Activated naive CD8-positive, alpha-beta T cell (primary cell): ENCODE measurements around the gene CAMKK2.
A peak's percentile ranks its signal among the peaks of the same experiment; 100 is the strongest.
"Not testable (repeated sequence)": the region's sequence is repeated elsewhere in the genome, so short reads cannot be mapped to it uniquely, and the experiment has no call there.

Experiments
- H3K27ac Mint-ChIP-seq: one replicate; pipeline ENCODE4 v1.8.0; 2021; ENCODE audit warnings: mixed read lengths
- H3K27me3 Mint-ChIP-seq: one replicate; pipeline ENCODE4 v1.8.0; 2021; ENCODE audit warnings: mixed read lengths
- H3K36me3 Mint-ChIP-seq: one replicate; pipeline ENCODE4 v1.8.0; 2021; ENCODE audit warnings: mixed read lengths
- H3K4me1 Mint-ChIP-seq: one replicate; pipeline ENCODE4 v1.8.0; 2021; ENCODE audit warnings: low read depth, mixed read lengths
- H3K4me3 Mint-ChIP-seq: one replicate; pipeline ENCODE4 v1.8.0; 2021; ENCODE audit warnings: mild to moderate bottlenecking, mixed read lengths
- H3K9me3 Mint-ChIP-seq: one replicate; pipeline ENCODE4 v1.8.0; 2021; ENCODE audit warnings: low read depth, mixed read lengths

The CAMKK2 gene

DNA sequence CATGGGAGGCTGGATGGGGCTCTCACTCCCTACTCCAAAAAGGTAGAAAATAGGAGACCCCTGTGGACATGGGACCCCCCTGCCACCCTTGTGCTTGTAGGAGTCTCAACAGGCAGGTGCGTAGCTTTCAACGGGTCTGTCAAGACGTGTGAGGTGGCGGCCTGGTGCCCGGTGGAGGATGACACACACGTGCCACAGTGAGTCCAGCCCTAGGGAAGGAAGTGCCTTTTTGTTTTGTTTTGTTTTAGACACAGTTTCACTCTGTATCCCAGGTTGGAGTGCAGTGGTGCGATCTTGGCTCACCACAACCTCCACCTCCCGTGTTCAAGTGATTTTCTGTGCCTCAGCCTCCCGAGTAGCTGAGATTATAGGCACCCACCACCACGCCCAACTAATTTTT lies 73.7 kb downstream of the CAMKK2 start:
- Mint-ChIP-seq H3K27me3 (no peaks in the 10 kb centered on the region), H3K9me3 (no peaks in the 10 kb centered on the region), H3K4me1 (peaks cover 35% of the 10 kb centered on the region), H3K4me3 (no peak overlapping the region), H3K27ac (peak overlapping the region; percentile 84), H3K36me3 (peaks cover 2% of the 10 kb centered on the region)

- Mint-ChIP-seq H3K4me3 (no peak overlapping the region), H3K27ac (peak overlapping the region; percentile 41), H3K36me3 (peaks cover 2% of the 10 kb centered on the region), H3K27me3 (no peaks in the 10 kb centered on the region), H3K4me1 (peaks cover 31% of the 10 kb centered on the region), H3K9me3 (no peaks in the 10 kb centered on the region)
These were observed 77.0 kb downstream of the CAMKK2 start for GRCh38 chr12:121219353-121219986.

- peaks cover 30% of the 10 kb centered on the region for H3K4me1 Mint-ChIP-seq
- no peak overlapping the region for H3K27ac Mint-ChIP-seq
- H3K9me3 Mint-ChIP-seq = no peaks in the 10 kb centered on the region
- H3K36me3 Mint-ChIP-seq = peaks cover 5% of the 10 kb centered on the region
- no peaks in the 10 kb centered on the region for H3K27me3 Mint-ChIP-seq
- H3K4me3 Mint-ChIP-seq = no peak overlapping the region
These were observed 77.7 kb downstream of the CAMKK2 start for GRCh38 chr12:121218588-121219352.

DNA sequence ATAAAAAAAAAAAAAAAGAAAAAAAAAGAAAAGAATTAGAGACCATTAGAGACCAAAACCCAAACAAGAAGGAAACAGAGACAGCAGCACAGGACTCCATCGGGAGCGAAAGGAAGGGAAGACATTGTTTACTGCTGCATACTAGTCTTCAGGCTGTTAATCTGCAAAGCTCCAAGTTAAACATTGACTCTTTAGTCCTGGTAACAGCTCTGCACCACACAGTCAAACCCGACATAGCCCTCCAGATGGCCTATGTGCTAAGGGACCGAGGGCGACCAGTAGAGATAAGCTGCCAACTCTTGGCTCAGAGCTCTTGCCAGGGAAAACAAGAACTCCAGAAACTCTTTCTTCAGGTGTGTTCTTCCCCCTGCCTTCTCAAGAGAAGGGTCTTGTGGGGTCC lies 78.7 kb downstream of the CAMKK2 start:
- Mint-ChIP-seq H3K4me1 (peaks cover 21% of the 10 kb centered on the region), H3K9me3 (no peaks in the 10 kb centered on the region), H3K36me3 (peaks cover 5% of the 10 kb centered on the region), H3K27ac (peak overlapping the region; percentile 46), H3K4me3 (no peak overlapping the region), H3K27me3 (no peaks in the 10 kb centered on the region)

GRCh38 chr12:121217063-121217462 lies 79.4 kb downstream of the CAMKK2 start:
- Mint-ChIP-seq H3K4me3 (no peak overlapping the region), H3K9me3 (no peaks in the 10 kb centered on the region), H3K4me1 (peaks cover 21% of the 10 kb centered on the region), H3K27ac (peak overlapping the region; percentile 72), H3K27me3 (no peaks in the 10 kb centered on the region), H3K36me3 (peaks cover 5% of the 10 kb centered on the region)

- Mint-ChIP-seq H3K4me3 (no peak overlapping the region), H3K36me3 (peaks cover 5% of the 10 kb centered on the region), H3K4me1 (peaks cover 25% of the 10 kb centered on the region), H3K27ac (peak overlapping the region; percentile 72), H3K27me3 (no peaks in the 10 kb centered on the region), H3K9me3 (no peaks in the 10 kb centered on the region)
These were observed 80.4 kb downstream of the CAMKK2 start for GRCh38 chr12:121216102-121216501.

- H3K36me3 Mint-ChIP-seq = peaks cover 5% of the 10 kb centered on the region
- H3K27me3 Mint-ChIP-seq = no peaks in the 10 kb centered on the region
- peak overlapping the region; percentile 79 for H3K27ac Mint-ChIP-seq
- H3K4me1 Mint-ChIP-seq = peaks cover 32% of the 10 kb centered on the region
- no peaks in the 10 kb centered on the region for H3K9me3 Mint-ChIP-seq
- H3K4me3 Mint-ChIP-seq = peak overlapping the region; percentile 21
These were observed 81.4 kb downstream of the CAMKK2 start for GRCh38 chr12:121214855-121215745.

- Mint-ChIP-seq H3K4me3 (peak overlapping the region; percentile 21), H3K27me3 (no peaks in the 10 kb centered on the region), H3K9me3 (no peaks in the 10 kb centered on the region), H3K4me1 (peaks cover 34% of the 10 kb centered on the region), H3K36me3 (peaks cover 5% of the 10 kb centered on the region), H3K27ac (peak overlapping the region; percentile 79)
These were observed 82.2 kb downstream of the CAMKK2 start for GRCh38 chr12:121214166-121214777.

DNA sequence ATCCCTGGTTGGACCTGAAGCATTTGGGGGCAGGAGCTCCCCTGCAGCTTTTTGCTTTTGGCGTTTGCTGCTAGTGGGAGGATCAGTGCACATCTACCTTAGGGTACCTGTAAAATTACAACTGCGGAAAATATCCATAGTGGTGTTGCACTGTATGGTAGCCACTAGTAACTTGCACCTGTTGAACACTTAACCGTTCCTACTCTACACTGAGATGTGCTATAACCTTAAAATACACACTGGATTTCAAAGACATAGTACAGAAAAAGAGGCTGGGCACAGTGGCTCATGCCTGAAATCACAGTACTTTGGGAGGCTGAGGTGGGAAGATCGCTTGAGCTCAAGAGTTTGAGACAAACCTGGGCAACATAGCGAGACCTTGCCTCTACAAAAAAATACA lies 83.6 kb downstream of the CAMKK2 start:
- Mint-ChIP-seq H3K27me3 (no peaks in the 10 kb centered on the region), H3K36me3 (peaks cover 3% of the 10 kb centered on the region), H3K4me1 (peaks cover 36% of the 10 kb centered on the region), H3K9me3 (no peaks in the 10 kb centered on the region), H3K4me3 (no peak overlapping the region), H3K27ac (no peak overlapping the region)

GRCh38 chr12:121209624-121210572 lies 86.6 kb downstream of the CAMKK2 start, which contains the start of gene P2RX4:
Gene P2RX4, plus strand, starts transcription at chr12:121210129. Its CDS starts 36 bp downstream, at chr12:121210165.
- Mint-ChIP-seq H3K9me3 (no peaks in the 10 kb centered on the region), H3K4me1 (peaks cover 28% of the 10 kb centered on the region), H3K4me3 (peak within 1 kb of the TSS; percentile 95), H3K36me3 (peaks cover 3% of the 10 kb centered on the region), H3K27me3 (no peaks in the 10 kb centered on the region), H3K27ac (peak within 1 kb of the TSS; percentile 95)

GRCh38 chr12:121209221-121209620 lies 87.3 kb downstream of the CAMKK2 start:
- Mint-ChIP-seq H3K4me3 (peak overlapping the region; percentile 65), H3K27me3 (no peaks in the 10 kb centered on the region), H3K27ac (peak overlapping the region; percentile 54), H3K4me1 (peaks cover 21% of the 10 kb centered on the region), H3K36me3 (peaks cover under 1% of the 10 kb centered on the region), H3K9me3 (no peaks in the 10 kb centered on the region)

- Mint-ChIP-seq H3K4me1 (peaks cover 19% of the 10 kb centered on the region), H3K4me3 (peak overlapping the region; percentile 65), H3K27ac (peak overlapping the region; percentile 68)
- H3K27me3 Mint-ChIP-seq, H3K9me3 Mint-ChIP-seq, H3K36me3 Mint-ChIP-seq: not testable (repeated sequence)
These were observed 87.9 kb downstream of the CAMKK2 start for GRCh38 chr12:121208571-121208970.

DNA sequence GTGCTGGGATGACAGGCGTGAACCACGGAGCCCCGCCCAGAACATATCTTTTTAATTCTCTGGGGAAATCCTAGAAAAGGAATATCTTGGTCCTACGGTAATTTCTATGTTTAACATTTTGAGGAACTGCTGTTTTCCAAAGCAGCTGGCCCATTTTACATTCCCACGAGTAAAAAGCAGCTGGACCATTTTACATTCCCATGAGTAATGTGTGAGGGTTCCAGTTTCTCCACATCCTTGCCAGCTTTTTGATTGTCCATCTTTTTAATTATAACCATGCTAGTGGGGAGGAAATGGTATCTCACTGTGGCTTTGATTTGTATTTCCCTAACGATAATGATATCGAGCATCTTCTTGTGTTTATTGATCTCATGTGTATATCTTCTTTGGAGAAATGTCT lies 91.0 kb downstream of the CAMKK2 start:
- no peak overlapping the region for H3K27ac Mint-ChIP-seq

DNA sequence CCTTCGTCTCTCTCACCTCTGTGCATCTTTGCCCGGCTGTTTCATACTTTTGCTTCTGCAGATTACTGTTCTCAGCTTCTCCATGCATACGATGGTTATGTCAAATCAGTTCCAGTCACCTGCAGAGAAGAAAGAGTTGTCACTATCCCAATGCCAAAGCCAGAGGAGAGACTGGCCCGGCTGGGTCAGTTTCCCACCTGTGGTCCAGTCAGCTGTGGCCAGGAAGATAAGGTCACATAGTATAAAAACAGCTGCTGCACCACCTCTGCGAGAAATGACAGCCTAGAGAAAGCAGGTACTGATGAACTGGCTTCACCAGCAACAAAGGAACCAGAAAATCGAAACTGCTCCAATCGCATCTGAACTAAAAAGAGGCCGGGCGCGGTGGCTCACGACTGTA lies 93.0 kb downstream of the CAMKK2 start:
- H3K9me3 Mint-ChIP-seq = no peaks in the 10 kb centered on the region
- H3K4me1 Mint-ChIP-seq = peaks cover 1% of the 10 kb centered on the region
- no peak overlapping the region for H3K4me3 Mint-ChIP-seq
- no peaks in the 10 kb centered on the region for H3K27me3 Mint-ChIP-seq
- no peaks in the 10 kb centered on the region for H3K36me3 Mint-ChIP-seq
- no peak overlapping the region for H3K27ac Mint-ChIP-seq

More for the DNA sequence above, 91.0 kb downstream of the CAMKK2 start:
- Mint-ChIP-seq H3K9me3 (no peaks in the 10 kb centered on the region), H3K4me1 (peaks cover 5% of the 10 kb centered on the region), H3K27me3 (no peaks in the 10 kb centered on the region), H3K36me3 (no peaks in the 10 kb centered on the region), H3K4me3 (no peak overlapping the region)
